A549 (cell line): Measurements from ENCODE around the gene PPM1G. TPM values are rescaled to one million over a fixed set of nuclear protein-coding genes. Genes with fewer than 3 reads are reported as not detected.
"Not testable (repeated sequence)": the region's sequence is repeated elsewhere in the genome, so short reads cannot be mapped to it uniquely, and the experiment has no call there.

Experiments used
- ATAC-seq, 2 experiments: fragments of 200-7000 bp in 1 of 2; fragments of >200 bp in 1 of 2; cut with Nextera tagmentation in 1 of 2; cut with Tn5 transposase in 1 of 2; 3 replicates each; pipeline versions ENCODE4 v1.8.0 to v1.9.1; 2018 to 2020; ENCODE audit warnings: mild to moderate bottlenecking in 1 of 2, moderate library complexity in 1 of 2
- CTCF ChIA-PET: fragments of 300-600 bp; sonication (Branson Sonifier 250); formaldehyde crosslinking; extraction: SDS; loops from one replicate; lab custom pipeline; 2021; ENCODE audit warnings: antibody characterized with exemption, inconsistent platforms; lab: Yijun Ruan, JAX
- POLR2A ChIA-PET: fragments of 350-600 bp; formaldehyde crosslinking; extraction: SDS; loops from one replicate; lab custom pipeline; 2021; ENCODE audit warnings: antibody characterized with exemption, inconsistent platforms; lab: Yijun Ruan, JAX
- DNase-seq, 2 experiments: peaks; one replicate each; pipeline versions ENCODE4 v3.0.0 to v3.0.0-alpha.2; 2011 to 2016; ENCODE audit warnings: low read depth in 1 of 2, low spot score in 1 of 2
- FAIRE-seq: peaks from 2 replicates; lab custom pipeline; 2011; peaks lifted over from hg19 to GRCh38; lab: Jason Lieb, UNC
- H3K27ac ChIP-seq, 2 experiments: fragments of >200 bp; sonication (Bioruptor Twin); formaldehyde crosslinking; 3 replicates each; pipeline ENCODE4 v1.5.1; 2016 to 2017
- H3K4me1 ChIP-seq: fragments of >200 bp; sonication (Bioruptor Twin); formaldehyde crosslinking; 3 replicates; pipeline ENCODE4 v1.6.1; 2016
- H3K4me2 ChIP-seq: fragments of >200 bp; sonication (Bioruptor Twin); formaldehyde crosslinking; 3 replicates; pipeline ENCODE4 v1.6.1; 2016
- H3K4me3 ChIP-seq: fragments of >200 bp; sonication (Bioruptor Twin); formaldehyde crosslinking; 3 replicates; pipeline ENCODE4 v1.5.1; 2016
- H3K9me3 ChIP-seq: fragments of >200 bp; sonication (Bioruptor Twin); formaldehyde crosslinking; 3 replicates; pipeline ENCODE4 v1.6.1; 2016
- BHLHE40 ChIP-seq: IDR thresholded peaks from 2 replicates; pipeline ENCODE4 v1.6.1; 2012; ENCODE audit warnings: low read depth, low read length, inconsistent platforms
- CEBPB ChIP-seq, 2 experiments: fragments of >200 bp in 1 of 2; sonication (Bioruptor Twin) in 1 of 2; formaldehyde crosslinking in 1 of 2; IDR thresholded peaks; 2 replicates each; pipeline ENCODE4 v1.6.1; 2012 to 2016
- EHF ChIP-seq: fragments of 250-450 bp; sonication (Bioruptor Pico); IDR thresholded peaks from 2 replicates; pipeline ENCODE4 v1.5.0; 2020; ENCODE audit warnings: mild to moderate bottlenecking
- EP300 ChIP-seq, 2 experiments: fragments of >200 bp; sonication (Bioruptor Twin); formaldehyde crosslinking; IDR thresholded peaks; 2 replicates in 1 of 2; 3 replicates in 1 of 2; pipeline ENCODE4 v1.6.1; 2016 to 2017
- HEYL ChIP-seq: fragments of 250-450 bp; sonication (Bioruptor Pico); IDR thresholded peaks from 2 replicates; pipeline ENCODE4 v1.8.0; 2021; ENCODE audit warnings: mild to moderate bottlenecking, moderate library complexity
- MAZ ChIP-seq: fragments of 150-350 bp; IDR thresholded peaks from 2 replicates; pipeline ENCODE4 v1.6.1; 2014; ENCODE audit warnings: antibody characterized with exemption, low read depth, low read length, borderline replicate concordance
- MYC ChIP-seq: IDR thresholded peaks from 2 replicates; pipeline ENCODE4 v1.6.1; 2012; ENCODE audit warnings: mild to moderate bottlenecking, inconsistent platforms, low read length, improper control_type of control experiment, borderline replicate concordance
- NPAS2 ChIP-seq: fragments of 250-450 bp; sonication (Bioruptor Pico); IDR thresholded peaks from 2 replicates; pipeline ENCODE4 v1.8.0; 2022; ENCODE audit warnings: mild to moderate bottlenecking, moderate library complexity, borderline replicate concordance
- PBX3 ChIP-seq: IDR thresholded peaks from 2 replicates; pipeline ENCODE4 v1.6.1; 2012
- POLR2AphosphoS2 ChIP-seq: conservative IDR thresholded peaks from 2 replicates; pipeline ENCODE4 v1.6.1; 2012; ENCODE audit warnings: low read length, improper control_type of control experiment, inconsistent platforms
- RAD21 ChIP-seq, 2 experiments: fragments of >200 bp in 1 of 2; sonication (Bioruptor Twin) in 1 of 2; formaldehyde crosslinking in 1 of 2; IDR thresholded peaks in 1 of 2; conservative IDR thresholded peaks in 1 of 2; 2 replicates in 1 of 2; 3 replicates in 1 of 2; pipeline ENCODE4 v1.6.1; 2012 to 2018; ENCODE audit warnings: inconsistent platforms in 1 of 2
- RARB ChIP-seq: fragments of 250-450 bp; sonication (Bioruptor Pico); IDR thresholded peaks from 2 replicates; pipeline ENCODE4 v1.8.0; 2021; ENCODE audit warnings: mild to moderate bottlenecking, moderate library complexity
- RCOR1 ChIP-seq: fragments of 150-350 bp; IDR thresholded peaks from 2 replicates; pipeline ENCODE4 v1.6.1; 2014; ENCODE audit warnings: antibody characterized with exemption, low read length, low read depth
- REST ChIP-seq: fragments of 200-600 bp; sonication (generic); IDR thresholded peaks from 2 replicates; pipeline ENCODE4 v1.6.1; 2016; ENCODE audit warnings: antibody characterized with exemption, mild to moderate bottlenecking, moderate library complexity
- RFX5 ChIP-seq: fragments of 450-650 bp; IDR thresholded peaks from 2 replicates; pipeline ENCODE4 v1.7.1; 2014; ENCODE audit warnings: antibody characterized with exemption, mild to moderate bottlenecking, moderate library complexity
- SREBF2 ChIP-seq: fragments of 450-650 bp; IDR thresholded peaks from 2 replicates; pipeline ENCODE4 v1.6.1; 2014; ENCODE audit warnings: mild to moderate bottlenecking, moderate library complexity
- TFCP2L1 ChIP-seq: fragments of 250-450 bp; sonication (Bioruptor Pico); IDR thresholded peaks from 2 replicates; pipeline ENCODE4 v1.5.0; 2021; ENCODE audit warnings: mild to moderate bottlenecking
- TP53 ChIP-seq: fragments of 250-450 bp; sonication (Bioruptor Pico); IDR thresholded peaks from 2 replicates; pipeline ENCODE4 v1.5.0; 2021; ENCODE audit warnings: mild to moderate bottlenecking, moderate library complexity
- ZFP36 ChIP-seq: fragments of 450-650 bp; IDR thresholded peaks from 2 replicates; pipeline ENCODE4 v1.6.1; 2014; ENCODE audit warnings: borderline replicate concordance; ENCODE audit not compliant: partially characterized antibody
- WGBS: methylation state at CpG from one replicate; pipeline ENCODE4 v1.1.6; 2017; ENCODE audit errors: missing lambda C conversion rate; 5-methylcytosine and 5-hydroxymethylcytosine counted together
- polyA plus RNA-seq, 4 experiments: library from polyadenylated mRNA; depleted of rRNA in 3 of 4; stranded (reverse); fragments of >200 nt; fragmentation: RNase III in 1 of 4; extraction: RNeasy Plus Mini Kit Qiagen cat#74134 plus additional on column Dnase treatment in 1 of 4; gene quantifications; 2 replicates in 3 of 4; 3 replicates in 1 of 4; pipeline ENCODE4 v1.2.3, GENCODE V29; 2011 to 2017
- TF ChIP-seq, protein P1 (sequence below): IDR thresholded peaks from 2 replicates; pipeline ENCODE4 v1.6.1; 2012

The PPM1G gene
- polyA plus RNA-seq, 2 of the 4 experiments (the other 2 are of a cell fraction): 129 to 230 TPM

- Histone ChIP-seq H3K4me2 (peak overlapping the region; percentile 77), H3K9me3 (no peaks in the 10 kb centered on the region), H3K4me1 (peaks cover 28% of the 10 kb centered on the region), H3K4me3 (peak overlapping the region; percentile 82), H3K27ac (peak overlapping the region; percentile 83 to 91)
- ChIA-PET CTCF (interaction anchor here (1.1 to 2.9 kb wide), 5 partner anchors 9 to 76 kb away, joined by 3 to 21 read pairs (median 4); partner anchors contain the start of genes EIF2B4 and SNX17), POLR2A (interaction anchor here (0.9 to 2.3 kb wide), 4 partner anchors 14 to 34 kb away, joined by 3 to 25 read pairs (median 8); partner anchors contain the start of genes EIF2B4 and SNX17)
- ATAC-seq: peak; percentile 58 to 76
- FAIRE-seq: no peak
- DNase-seq: peak; percentile 70 to 81
- TF ChIP-seq RARB (CRISPR knock-in tag) (no peak), TFCP2L1 (CRISPR knock-in tag) (0 out of 2 replicates have a peak, but pooled peaks have one; percentile 55), PBX3 (peak; percentile 40; the same call in 1 of the 2 replicates)
- 2% methylated on average over 12 of the region's 12 CpGs for WGBS
Observed at GRCh38 chr2:27356056-27356381, 53.4 kb downstream of the PPM1G start.

DNA sequence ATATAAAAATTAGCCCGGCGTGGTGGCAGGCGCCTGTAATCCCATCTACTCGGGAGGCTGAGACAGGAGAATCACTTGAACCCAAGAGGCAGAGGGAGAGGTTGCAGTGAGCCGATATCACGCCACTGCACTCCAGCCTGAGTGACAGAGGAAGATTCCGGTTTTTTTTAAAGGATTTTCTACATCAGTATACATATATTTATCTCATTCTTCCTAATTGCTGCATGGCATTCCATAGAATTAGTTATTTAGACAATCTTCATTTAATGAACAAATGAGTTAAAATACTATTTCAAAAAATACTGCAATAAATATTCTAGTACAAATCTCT, 54.8 kb downstream of the PPM1G start:
- no peak for DNase-seq
- Histone ChIP-seq H3K27ac (no peak overlapping the region), H3K4me1 (peaks cover 28% of the 10 kb centered on the region), H3K4me2 (peak overlapping the region; percentile 77), H3K9me3 (no peaks in the 10 kb centered on the region), H3K4me3 (no peak overlapping the region)
- ATAC-seq: no peak
- 89% methylated on average over 7 of the region's 7 CpGs for WGBS
- ChIA-PET CTCF (interaction anchor here (1.1 to 3.3 kb wide), 5 partner anchors 10 to 75 kb away, joined by 3 to 16 read pairs (median 5); partner anchors contain the start of gene EIF2B4), POLR2A (interaction anchor here (0.9 kb wide), 1 partner anchor 15 kb away, joined by 4 read pairs; no protein-coding TSS in a partner anchor)
- FAIRE-seq: no peak
- TF ChIP-seq NPAS2 (CRISPR knock-in tag): no peak
- TF ChIP-seq SREBF2: no peak

DNA sequence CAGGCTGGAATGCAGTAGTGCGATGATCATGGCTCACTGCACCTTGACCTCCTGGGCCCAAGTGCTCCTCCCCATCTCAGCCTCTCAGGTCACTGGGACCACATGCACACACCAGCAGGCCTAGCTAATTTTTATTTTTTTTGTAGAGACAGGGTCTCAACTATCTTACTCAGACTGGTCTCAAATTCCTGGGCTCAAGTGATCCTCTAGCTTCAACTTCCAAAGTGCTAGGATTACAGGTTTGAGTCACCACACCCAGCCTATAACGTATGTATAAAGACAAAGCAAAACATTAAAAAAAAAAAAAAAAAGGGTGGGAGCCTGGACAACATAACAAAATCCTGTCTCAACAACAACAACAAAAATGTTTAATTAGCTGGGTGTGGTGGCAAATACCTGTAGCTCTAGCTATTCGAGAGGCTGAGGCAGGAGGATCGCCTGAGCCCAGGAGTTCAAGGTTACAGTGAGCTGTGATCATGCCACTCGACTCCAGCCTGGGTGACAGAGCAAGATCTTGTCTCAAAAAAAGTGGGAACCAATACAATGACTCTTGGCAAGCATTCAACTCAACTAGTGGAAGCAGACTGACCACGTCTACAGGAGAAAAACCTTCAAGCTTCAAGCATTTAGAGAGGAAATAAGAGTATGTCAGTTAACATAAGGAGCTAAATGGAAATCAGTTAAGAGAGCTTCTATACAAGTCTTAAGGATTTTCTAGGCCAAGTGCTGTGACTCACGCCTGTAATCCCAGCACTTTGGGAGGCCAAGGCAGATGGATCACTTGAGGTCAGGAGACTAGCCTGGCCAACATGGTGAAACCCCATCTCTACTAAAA, 55.4 kb downstream of the PPM1G start:
- Histone ChIP-seq H3K27ac (no peak overlapping the region), H3K4me1 (peaks cover 28% of the 10 kb centered on the region)
- TF ChIP-seq RARB (CRISPR knock-in tag) (no peak), MAZ (no peak), BHLHE40 (no peak), EHF (no peak), RAD21 (conservative IDR thresholded peaks at IDR 0.05 in 1 of 2, IDR thresholded peaks at IDR 0.05 in 1 of 2) (no peak), HEYL (CRISPR knock-in tag) (no peak), ZFP36 (no peak), POLR2AphosphoS2 (no peak), MYC (no peak), REST (no peak), TP53 (CRISPR knock-in tag) (no peak), RCOR1 (no peak), EP300 (IDR thresholded peaks at IDR 0.05) (no peak), RFX5 (no peak), CEBPB (IDR thresholded peaks at IDR 0.05) (no peak)
- TF ChIP-seq, protein P1, sequence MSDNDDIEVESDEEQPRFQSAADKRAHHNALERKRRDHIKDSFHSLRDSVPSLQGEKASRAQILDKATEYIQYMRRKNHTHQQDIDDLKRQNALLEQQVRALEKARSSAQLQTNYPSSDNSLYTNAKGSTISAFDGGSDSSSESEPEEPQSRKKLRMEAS: no peak
- TF ChIP-seq, all 56 proteins: peak for 0
- Histone ChIP-seq H3K4me2 (peak overlapping the region; percentile 77), H3K4me3 (no peak overlapping the region), H3K9me3 (no peaks in the 10 kb centered on the region)
- ChIA-PET POLR2A (interaction anchor here (0.9 to 1.4 kb wide), 2 partner anchors 10 to 16 kb away, joined by 4 to 5 read pairs; no protein-coding TSS in a partner anchor), CTCF (interaction anchor here (1.1 to 3.3 kb wide), 5 partner anchors 10 to 22 kb away, joined by 3 to 16 read pairs (median 5); partner anchors contain the start of gene EIF2B4)
- FAIRE-seq (no peak), DNase-seq (no peak), ATAC-seq (no peak)
- 76% methylated on average over 7 of the region's 7 CpGs for WGBS

GRCh38 chr2:27353386-27353761, 56.0 kb downstream of the PPM1G start:
- WGBS: 97% methylated on average over 5 of the region's 5 CpGs

More at GRCh38 chr2:27353386-27353761, 56.0 kb downstream of the PPM1G start:
- FAIRE-seq, H3K4me3 ChIP-seq, DNase-seq, H3K4me2 ChIP-seq, H3K9me3 ChIP-seq, H3K27ac ChIP-seq, ATAC-seq: not testable (repeated sequence)
- H3K4me1 ChIP-seq: peaks cover 26% of the 10 kb centered on the region
- ChIA-PET POLR2A (interaction anchor here (1.4 kb wide), 1 partner anchor 10 kb away, joined by 5 read pairs; no protein-coding TSS in a partner anchor), CTCF (interaction anchor here (0.9 to 3.3 kb wide), 10 partner anchors 9 to 275 kb away, joined by 3 to 16 read pairs (median 4); partner anchors contain the start of genes CCDC121, EIF2B4, GPN1 and SNX17)
